Astrocyte (in vitro differentiated cells and primary cell): ENCODE data around the gene TPGS1.

Experiments used
- EZH2 ChIP-seq: IDR thresholded peaks from 2 replicates; pipeline ENCODE4 v1.6.1; 2012; ENCODE audit warnings: mild to moderate bottlenecking, low read length, inconsistent platforms; ENCODE audit not compliant: insufficient read depth
- TF ChIP-seq, protein P1 (sequence below): IDR thresholded peaks from 2 replicates; pipeline ENCODE4 v1.5.1; 2011; ENCODE audit warnings: low read depth, mild to moderate bottlenecking, inconsistent platforms, low read length, moderate library complexity; ENCODE audit not compliant: insufficient read depth

DNA sequence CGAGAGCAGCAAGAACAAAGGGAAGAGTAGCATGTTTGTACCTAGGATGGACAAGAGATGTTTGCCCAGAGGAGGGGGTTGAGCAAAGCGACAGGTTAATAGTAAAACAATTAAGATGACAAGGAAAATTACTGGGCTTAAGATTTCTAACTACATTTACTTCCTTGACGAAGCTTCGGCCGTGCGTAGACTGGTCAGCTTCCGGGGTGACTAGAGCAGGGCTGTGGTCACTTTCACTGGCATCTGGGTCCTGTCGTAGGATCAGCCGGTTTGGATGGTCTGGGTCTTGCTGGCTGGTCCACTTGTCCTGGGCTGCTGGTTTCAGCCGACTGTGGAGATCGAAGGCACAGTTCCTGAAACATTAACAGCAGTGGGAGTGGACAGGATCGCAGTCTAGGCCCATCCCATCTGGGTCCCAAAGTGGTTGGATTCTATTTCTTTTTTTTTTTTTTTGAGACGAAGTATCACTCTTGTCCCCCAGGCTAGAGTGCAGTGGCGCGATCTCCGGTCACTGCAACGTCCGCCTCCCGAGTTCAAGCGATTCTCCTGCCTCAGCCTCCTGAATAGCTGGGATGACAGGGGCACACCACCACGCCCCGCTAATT, 60.1 kb downstream of the TPGS1 start:
- TF ChIP-seq, protein P1, sequence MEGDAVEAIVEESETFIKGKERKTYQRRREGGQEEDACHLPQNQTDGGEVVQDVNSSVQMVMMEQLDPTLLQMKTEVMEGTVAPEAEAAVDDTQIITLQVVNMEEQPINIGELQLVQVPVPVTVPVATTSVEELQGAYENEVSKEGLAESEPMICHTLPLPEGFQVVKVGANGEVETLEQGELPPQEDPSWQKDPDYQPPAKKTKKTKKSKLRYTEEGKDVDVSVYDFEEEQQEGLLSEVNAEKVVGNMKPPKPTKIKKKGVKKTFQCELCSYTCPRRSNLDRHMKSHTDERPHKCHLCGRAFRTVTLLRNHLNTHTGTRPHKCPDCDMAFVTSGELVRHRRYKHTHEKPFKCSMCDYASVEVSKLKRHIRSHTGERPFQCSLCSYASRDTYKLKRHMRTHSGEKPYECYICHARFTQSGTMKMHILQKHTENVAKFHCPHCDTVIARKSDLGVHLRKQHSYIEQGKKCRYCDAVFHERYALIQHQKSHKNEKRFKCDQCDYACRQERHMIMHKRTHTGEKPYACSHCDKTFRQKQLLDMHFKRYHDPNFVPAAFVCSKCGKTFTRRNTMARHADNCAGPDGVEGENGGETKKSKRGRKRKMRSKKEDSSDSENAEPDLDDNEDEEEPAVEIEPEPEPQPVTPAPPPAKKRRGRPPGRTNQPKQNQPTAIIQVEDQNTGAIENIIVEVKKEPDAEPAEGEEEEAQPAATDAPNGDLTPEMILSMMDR, result no peak
- TF ChIP-seq EZH2, result no peak
